Uterus (tissue), 4 donors: ENCODE results near the gene NAMPT. TPM values are rescaled to one million over a fixed set of nuclear protein-coding genes. Genes with fewer than 3 reads are reported as not detected.

Experiments
- DNase-seq, 2 donors: peaks; one replicate each; pipeline ENCODE4 v3.0.0-alpha.2; 2019 to 2020
- H3K27ac ChIP-seq, 2 donors: fragments of 200-600 bp; sonication (generic); 1 replicate in 1 of 2; 2 replicates in 1 of 2; pipeline ENCODE4 v1.5.1; 2016 to 2018
- H3K27me3 ChIP-seq, 2 donors: fragments of 200-600 bp; sonication (generic); one replicate each; pipeline ENCODE4 v1.5.1; 2018 to 2019; ENCODE audit warnings: control low read depth in 1 of 2
- H3K36me3 ChIP-seq, 2 donors: fragments of 200-600 bp; sonication (generic); one replicate each; pipeline ENCODE4 v1.5.1; 2019; ENCODE audit warnings: control low read depth in 1 of 2
- H3K4me1 ChIP-seq, 2 donors: fragments of 200-600 bp; sonication (generic); one replicate each; pipeline ENCODE4 v1.5.1; 2018 to 2019; ENCODE audit warnings: control low read depth in 1 of 2
- H3K4me3 ChIP-seq, 2 donors: fragments of 200-600 bp; sonication (generic); 1 replicate in 1 of 2; 2 replicates in 1 of 2; pipeline ENCODE4 v1.5.1; 2018 to 2019; ENCODE audit warnings: mild to moderate bottlenecking in 1 of 2
- H3K9me3 ChIP-seq, 2 donors: fragments of 200-600 bp; sonication (generic); one replicate each; pipeline ENCODE4 v1.5.1; 2019; ENCODE audit warnings: control low read depth in 1 of 2
- CTCF ChIP-seq, 4 experiments: fragments of 200-600 bp in 2 of 4; fragments of 450-650 bp in 2 of 4; sonication (generic) in 2 of 4; IDR thresholded peaks; one replicate each; pipeline ENCODE4 v1.5.1; 2016 to 2019; ENCODE audit warnings: antibody characterized with exemption in 4 of 4, mild to moderate bottlenecking in 2 of 4, moderate library complexity in 1 of 4
- POLR2A ChIP-seq, 2 donors: fragments of 450-650 bp; IDR thresholded peaks; one replicate each; pipeline ENCODE4 v1.6.1; 2016; ENCODE audit warnings: antibody characterized with exemption in 2 of 2, mild to moderate bottlenecking in 1 of 2, moderate library complexity in 1 of 2
- intact Hi-C: fragments of 100-400 bp; cut with DNase I; formaldehyde crosslinking; loops from one replicate; pipeline ENCODE4 v1.15.1; 2023; ENCODE audit warnings: low total_unique reads
- total RNA-seq, 4 donors: library from RNA; depleted of rRNA in 3 of 4; stranded (reverse); fragments of >200 nt in 3 of 4; gene quantifications; one replicate each; pipeline versions ENCODE4 v1.1.0 to v1.2.4, GENCODE V29; 2014 to 2023
- donor health status: DM: yes; HTN: yes; CAD: no.

NAMPT gene
- total RNA-seq, 4 donors from 2014 or later: 30.7 to 223 (median 84.1) TPM

DNA sequence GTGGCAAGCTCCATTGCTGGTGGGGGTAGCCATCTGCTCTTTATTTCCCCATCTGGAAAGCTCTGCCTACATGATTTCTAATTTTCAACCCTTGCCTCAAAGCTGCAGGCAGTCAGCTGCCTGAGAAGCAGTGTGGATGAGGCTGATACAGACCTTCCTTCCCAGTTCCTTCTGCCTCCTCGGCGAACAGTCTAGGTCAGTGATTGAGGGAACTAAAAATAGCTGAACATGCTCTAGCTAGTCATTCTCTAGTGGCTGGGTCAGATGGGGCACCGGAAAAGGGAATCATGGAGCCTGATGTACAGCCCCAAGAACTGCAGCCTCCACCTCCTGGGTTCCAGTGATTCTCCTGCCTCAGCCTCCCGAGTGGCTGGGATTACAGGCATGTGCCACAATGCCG is 48.7 kb downstream of the NAMPT start:
- no peak overlapping the region for H3K4me3 ChIP-seq
- TF ChIP-seq CTCF (IDR thresholded peaks at IDR 0.05): no peak
- no peak for TF ChIP-seq POLR2A (IDR thresholded peaks at IDR 0.05)
- intact Hi-C loops: no loop called here
- H3K27ac ChIP-seq: no peak overlapping the region
- H3K27me3 ChIP-seq: no peaks in the 10 kb centered on the region
- no peaks in the 10 kb centered on the region for H3K9me3 ChIP-seq
- H3K4me1 ChIP-seq: no peaks in the 10 kb centered on the region
- no peak for DNase-seq
- no peaks in the 10 kb centered on the region for H3K36me3 ChIP-seq

DNA sequence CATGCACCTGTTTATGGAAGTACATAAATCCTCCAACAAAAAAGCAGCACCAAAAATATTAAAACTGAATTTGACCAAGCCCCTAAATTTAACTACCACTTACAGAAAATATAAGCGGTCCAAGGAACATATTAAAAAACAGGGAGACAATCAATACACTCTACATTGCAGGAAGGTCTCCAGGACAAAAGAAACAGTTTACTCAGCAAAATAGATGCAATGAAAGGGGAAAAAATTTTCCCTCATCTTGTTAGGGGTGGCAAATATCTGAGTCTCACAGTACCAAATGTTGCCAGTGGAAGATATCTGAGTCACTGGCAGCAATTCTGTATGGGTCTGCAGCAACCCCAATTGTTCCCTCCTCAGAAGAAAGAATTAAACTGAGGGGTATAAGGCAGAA is 50.4 kb downstream of the NAMPT start:
- H3K4me3 ChIP-seq: no peak overlapping the region
- no peak for DNase-seq
- TF ChIP-seq POLR2A (IDR thresholded peaks at IDR 0.05) (no peak), CTCF (IDR thresholded peaks at IDR 0.05) (no peak)
- intact Hi-C loops: no loop called here
- no peaks in the 10 kb centered on the region for H3K4me1 ChIP-seq
- H3K27me3 ChIP-seq: no peaks in the 10 kb centered on the region
- no peaks in the 10 kb centered on the region for H3K36me3 ChIP-seq
- no peaks in the 10 kb centered on the region for H3K9me3 ChIP-seq
- no peak overlapping the region for H3K27ac ChIP-seq

DNA sequence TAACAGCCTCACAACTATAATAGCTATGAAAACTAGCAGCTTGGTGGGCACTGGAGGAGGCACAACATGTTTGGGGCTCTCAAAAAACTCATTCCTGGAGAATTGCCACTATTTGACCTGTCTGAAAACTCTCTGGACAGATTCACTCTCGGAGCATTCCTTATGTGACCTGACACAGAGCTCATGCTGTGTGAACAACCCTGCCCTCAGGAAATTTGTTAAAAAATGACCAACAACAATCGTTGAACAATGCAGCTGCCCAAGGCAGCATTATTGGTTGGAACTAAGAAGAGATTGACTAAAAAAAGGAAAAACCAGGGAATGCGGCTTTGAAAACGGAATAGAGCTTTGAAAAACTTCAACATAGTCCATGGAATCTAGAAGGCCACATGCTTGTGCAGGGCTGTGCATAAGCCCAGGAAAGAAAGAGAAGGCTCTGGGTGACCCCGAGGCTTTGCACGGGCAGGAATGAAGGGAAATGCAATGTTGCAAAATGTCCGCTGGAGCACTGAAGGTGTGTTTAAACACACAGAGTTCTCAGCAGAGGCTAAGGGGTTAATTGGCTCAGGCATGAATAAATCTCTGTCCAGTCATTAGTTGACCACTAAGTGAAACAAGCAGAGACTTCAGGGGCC is 52.8 kb downstream of the NAMPT start:
- intact Hi-C loops: no loop called here
- Histone ChIP-seq H3K27ac (no peak overlapping the region), H3K4me3 (no peak overlapping the region), H3K27me3 (no peaks in the 10 kb centered on the region), H3K9me3 (no peaks in the 10 kb centered on the region), H3K4me1 (no peaks in the 10 kb centered on the region), H3K36me3 (no peaks in the 10 kb centered on the region)
- no peak for DNase-seq
- TF ChIP-seq POLR2A (IDR thresholded peaks at IDR 0.05) (no peak), CTCF (IDR thresholded peaks at IDR 0.05) (no peak)

- Histone ChIP-seq H3K27ac (no peak overlapping the region), H3K4me1 (no peaks in the 10 kb centered on the region), H3K4me3 (no peak overlapping the region), H3K36me3 (no peaks in the 10 kb centered on the region), H3K27me3 (no peaks in the 10 kb centered on the region), H3K9me3 (no peaks in the 10 kb centered on the region)
- intact Hi-C loops: no loop called here
- TF ChIP-seq CTCF (IDR thresholded peaks at IDR 0.05) (no peak), POLR2A (IDR thresholded peaks at IDR 0.05) (no peak)
- DNase-seq: no peak
Measured at GRCh38 chr7:106225856-106226255, 58.9 kb downstream of the NAMPT start.

DNA sequence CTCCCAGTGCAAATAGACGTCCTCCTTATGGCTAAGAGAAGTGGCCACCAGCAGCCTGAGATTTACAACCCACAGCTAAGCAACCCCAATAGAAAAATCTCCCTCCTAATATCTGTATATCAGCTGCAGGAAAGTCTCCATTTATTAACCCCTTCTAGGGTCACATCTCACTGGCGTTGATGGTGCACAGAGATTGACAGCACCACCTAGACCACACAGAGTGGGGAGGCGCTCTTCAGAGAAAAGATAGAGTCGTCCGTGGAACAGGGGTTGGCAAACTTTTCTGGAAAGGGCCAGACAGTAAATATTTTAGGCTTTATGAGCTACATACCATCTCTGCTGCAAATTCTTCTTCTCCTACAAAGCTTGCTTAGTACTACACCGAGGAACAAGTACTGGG is 60.0 kb downstream of the NAMPT start:
- Histone ChIP-seq H3K4me3 (no peak overlapping the region), H3K36me3 (no peaks in the 10 kb centered on the region), H3K9me3 (no peaks in the 10 kb centered on the region), H3K27ac (no peak overlapping the region), H3K27me3 (no peaks in the 10 kb centered on the region), H3K4me1 (no peaks in the 10 kb centered on the region)
- DNase-seq: no peak
- intact Hi-C loops: no loop called here
- TF ChIP-seq CTCF (IDR thresholded peaks at IDR 0.05) (no peak), POLR2A (IDR thresholded peaks at IDR 0.05) (no peak)
